Spleen (tissue), 11 donors: ENCODE measurements around the gene ACADL. TPM values are rescaled to one million over a fixed set of nuclear protein-coding genes. Genes with fewer than 3 reads are reported as not detected.

Source experiments
- DNase-seq: peaks from one replicate; pipeline ENCODE4 v3.0.0-alpha.2; 2020
- H3K27ac ChIP-seq, 8 donors: fragments of 200-600 bp; sonication (generic) in 7 of 8; 1 replicate in 4 of 8; 2 replicates in 4 of 8; pipeline versions ENCODE4 v1.5.0 to v1.8.0; 2016 to 2021; ENCODE audit warnings: inconsistent platforms in 4 of 8, mild to moderate bottlenecking in 4 of 8, moderate library complexity in 1 of 8
- H3K27me3 ChIP-seq, 7 donors: fragments of 200-600 bp; sonication (generic) in 6 of 7; replicated peaks in 1 of 7; 1 replicate in 4 of 7; 2 replicates in 3 of 7; pipeline versions ENCODE4 v1.5.0 to v1.8.0; 2016 to 2021; ENCODE audit warnings: inconsistent platforms in 3 of 7, mild to moderate bottlenecking in 1 of 7
- H3K36me3 ChIP-seq, 6 donors: fragments of 200-600 bp; sonication (generic) in 5 of 6; 1 replicate in 4 of 6; 2 replicates in 2 of 6; pipeline versions ENCODE4 v1.5.0 to v1.8.0; 2016 to 2021; ENCODE audit warnings: inconsistent platforms in 2 of 6
- H3K4me1 ChIP-seq, 6 donors: fragments of 200-600 bp; sonication (generic) in 5 of 6; 1 replicate in 3 of 6; 2 replicates in 3 of 6; pipeline versions ENCODE4 v1.5.0 to v1.8.0; 2016 to 2021; ENCODE audit warnings: inconsistent platforms in 3 of 6
- H3K4me3 ChIP-seq, 8 donors: fragments of 200-600 bp; sonication (generic) in 7 of 8; 1 replicate in 4 of 8; 2 replicates in 4 of 8; pipeline versions ENCODE4 v1.5.0 to v1.8.0; 2016 to 2021; ENCODE audit warnings: inconsistent platforms in 4 of 8, mild to moderate bottlenecking in 4 of 8, moderate library complexity in 2 of 8
- H3K9me3 ChIP-seq, 8 donors: fragments of 200-600 bp; sonication (generic) in 7 of 8; 1 replicate in 4 of 8; 2 replicates in 4 of 8; pipeline versions ENCODE4 v1.5.0 to v1.8.0; 2016 to 2021; ENCODE audit warnings: inconsistent platforms in 4 of 8
- POLR2A ChIP-seq, 3 donors: fragments of 450-650 bp; IDR thresholded peaks; one replicate each; pipeline ENCODE4 v1.5.1; 2017; ENCODE audit warnings: antibody characterized with exemption in 3 of 3, mild to moderate bottlenecking in 1 of 3
- POLR2AphosphoS5 ChIP-seq, 3 donors: sonication (generic); formaldehyde crosslinking; IDR thresholded peaks; one replicate each; pipeline ENCODE4 v1.5.1; 2017; ENCODE audit warnings: antibody characterized with exemption in 3 of 3
- whole genome bisulfite sequencing, 5 donors: extraction: QIAGEN DNeasy Blood & Tissue Kit in 3 of 5; methylation state at CpG; one replicate each; pipeline versions ENCODE4 v1.1.5 to v1.1.7; 2013 to 2018; 5-methylcytosine and 5-hydroxymethylcytosine counted together
- intact Hi-C: fragments of 100-400 bp; cut with DNase I; formaldehyde crosslinking; loops from one replicate; pipeline ENCODE4 v1.15.0; 2023; ENCODE audit warnings: low total_unique reads
- polyA plus RNA-seq, 3 donors: library from polyadenylated mRNA; stranded (reverse); fragments of 200-250 nt; gene quantifications; one replicate each; pipeline ENCODE4 v1.2.1, GENCODE V29; 2013
- total RNA-seq, 7 donors: library from RNA; depleted of rRNA in 3 of 7; stranded (reverse); fragments of >200 nt in 3 of 7; fragmentation: NEBNext Ultra II Directional in 4 of 7; extraction: Animal tissue kit (Norgen Biotek cat#: 25700) in 4 of 7; gene quantifications; one replicate each; pipeline versions ENCODE4 v1.1.0 to v1.2.1, GENCODE V29; 2016 to 2021
- TF ChIP-seq, protein P1 (sequence below), 11 experiments: fragments of 200-600 bp in 7 of 11; fragments of 450-650 bp in 4 of 11; sonication (generic) in 4 of 11; IDR thresholded peaks in 8 of 11; conservative IDR thresholded peaks in 3 of 11; 1 replicate in 7 of 11; 2 replicates in 4 of 11; pipeline versions ENCODE4 v1.4.0 to v1.8.0; 2016 to 2021; ENCODE audit warnings: antibody characterized with exemption in 11 of 11, inconsistent platforms in 4 of 11, mild to moderate bottlenecking in 1 of 11
- donor health status: healthy with polysubstance abuse.
- donor health status: DM: no; HTN: no; CAD: no; lungs with moderate emphysema.
- donor health status: DM: no; HTN: no; CAD: no.
- donor health status: Bipolar disorder and iron deficiency.
- donor health status: healthy.
- donor health status: DM: no; HTN: no; CAD: no.
- donor health status: DM: yes; HTN: yes; CAD: no.

Gene ACADL
- total and polyA plus RNA-seq, 10 donors = 0.07 to 0.32 TPM; not detected in 8

DNA sequence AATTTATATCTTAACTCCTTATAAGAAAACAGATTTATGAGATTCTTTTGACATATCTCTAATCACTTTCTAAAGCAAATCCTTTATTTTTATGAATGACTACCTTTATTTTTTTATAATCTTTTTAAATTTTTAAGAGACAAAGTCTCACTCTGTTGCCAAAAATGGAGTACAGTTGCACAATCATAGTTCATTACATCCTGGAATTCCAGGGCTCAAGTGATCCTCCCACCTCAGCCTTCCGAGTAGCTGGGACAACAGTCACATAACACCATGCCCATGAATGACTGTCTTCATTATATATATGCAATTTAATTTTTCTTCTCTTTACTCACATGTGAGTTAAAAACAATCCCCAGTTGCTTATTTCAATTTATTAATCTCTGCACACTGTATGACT lies 21.7 kb downstream of the ACADL start:
- no peaks in the 10 kb centered on the region for H3K36me3 ChIP-seq
- H3K4me1 ChIP-seq = no peaks in the 10 kb centered on the region
- intact Hi-C loops = no loop called here
- H3K4me3 ChIP-seq = no peak overlapping the region
- no peak overlapping the region for H3K27ac ChIP-seq
- peaks cover 0 to 16% (median 4%) of the 10 kb centered on the region in 7 donors for H3K27me3 ChIP-seq
- H3K9me3 ChIP-seq = no peaks in the 10 kb centered on the region
- WGBS, 5 donors = 59 to 93% (median 63%) methylated on average over 1 of the region's 1 CpG
- no peak for TF ChIP-seq POLR2AphosphoS5 (IDR thresholded peaks at IDR 0.05)
- TF ChIP-seq, protein P1, sequence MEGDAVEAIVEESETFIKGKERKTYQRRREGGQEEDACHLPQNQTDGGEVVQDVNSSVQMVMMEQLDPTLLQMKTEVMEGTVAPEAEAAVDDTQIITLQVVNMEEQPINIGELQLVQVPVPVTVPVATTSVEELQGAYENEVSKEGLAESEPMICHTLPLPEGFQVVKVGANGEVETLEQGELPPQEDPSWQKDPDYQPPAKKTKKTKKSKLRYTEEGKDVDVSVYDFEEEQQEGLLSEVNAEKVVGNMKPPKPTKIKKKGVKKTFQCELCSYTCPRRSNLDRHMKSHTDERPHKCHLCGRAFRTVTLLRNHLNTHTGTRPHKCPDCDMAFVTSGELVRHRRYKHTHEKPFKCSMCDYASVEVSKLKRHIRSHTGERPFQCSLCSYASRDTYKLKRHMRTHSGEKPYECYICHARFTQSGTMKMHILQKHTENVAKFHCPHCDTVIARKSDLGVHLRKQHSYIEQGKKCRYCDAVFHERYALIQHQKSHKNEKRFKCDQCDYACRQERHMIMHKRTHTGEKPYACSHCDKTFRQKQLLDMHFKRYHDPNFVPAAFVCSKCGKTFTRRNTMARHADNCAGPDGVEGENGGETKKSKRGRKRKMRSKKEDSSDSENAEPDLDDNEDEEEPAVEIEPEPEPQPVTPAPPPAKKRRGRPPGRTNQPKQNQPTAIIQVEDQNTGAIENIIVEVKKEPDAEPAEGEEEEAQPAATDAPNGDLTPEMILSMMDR (IDR thresholded peaks at IDR 0.05 in 8 of 11, conservative IDR thresholded peaks at IDR 0.05 in 3 of 11) = no peak
- no peak for TF ChIP-seq POLR2A (IDR thresholded peaks at IDR 0.05)
- no peak for DNase-seq

DNA sequence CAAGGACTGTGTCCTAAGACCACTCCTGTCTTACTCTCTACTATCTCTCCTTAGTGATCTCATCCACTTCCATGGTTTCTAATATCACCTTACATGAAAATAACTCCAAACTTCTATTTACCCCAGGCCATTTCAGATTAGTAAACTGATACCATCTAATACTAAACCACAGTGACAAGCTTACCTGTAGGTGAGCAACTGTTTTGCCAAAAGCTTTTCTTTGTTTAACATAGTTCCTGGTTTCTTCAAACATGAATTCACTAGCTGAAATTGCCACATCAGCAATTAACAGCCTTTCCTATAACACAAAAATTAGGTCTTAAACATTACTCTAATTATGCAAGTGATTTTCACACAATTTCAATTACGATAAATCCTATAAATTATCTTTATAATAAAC lies 22.1 kb downstream of the ACADL start:
- TF ChIP-seq, protein P1 (IDR thresholded peaks at IDR 0.05 in 8 of 11, conservative IDR thresholded peaks at IDR 0.05 in 3 of 11) = no peak
- no peak for TF ChIP-seq POLR2AphosphoS5 (IDR thresholded peaks at IDR 0.05)
- TF ChIP-seq POLR2A (IDR thresholded peaks at IDR 0.05) = no peak
- intact Hi-C loops = no loop called here
- WGBS, 5 donors = 74 to 96% (median 77%) methylated on average over 1 of the region's 1 CpG

DNA sequence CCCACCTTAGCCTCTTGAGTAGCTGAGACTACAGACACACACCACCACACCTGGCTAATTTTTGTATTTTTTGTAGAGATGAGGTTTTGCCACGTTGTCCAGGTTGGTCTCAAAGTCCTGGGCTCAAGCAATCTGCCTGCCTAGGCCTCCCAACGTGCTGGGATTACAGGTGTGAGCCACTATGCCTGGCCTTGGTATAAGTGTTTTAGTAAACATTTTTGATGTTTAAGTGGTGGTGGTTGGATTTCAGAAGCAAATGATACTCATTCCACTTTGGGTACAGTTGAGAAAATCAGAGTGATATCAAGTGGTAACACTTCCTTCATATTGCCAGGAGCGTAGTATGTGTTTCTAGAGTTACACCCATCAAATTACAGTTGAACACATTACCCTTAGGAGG lies 25.4 kb downstream of the ACADL start:
- Histone ChIP-seq H3K4me1 (peaks cover 0 to 6% (median 4%) of the 10 kb centered on the region in 6 donors), H3K27me3 (peaks cover 0 to 12% (median 3%) of the 10 kb centered on the region in 7 donors), H3K4me3 (no peak overlapping the region), H3K27ac (no peak overlapping the region), H3K9me3 (no peaks in the 10 kb centered on the region), H3K36me3 (no peaks in the 10 kb centered on the region)
- TF ChIP-seq, protein P1 (IDR thresholded peaks at IDR 0.05 in 8 of 11, conservative IDR thresholded peaks at IDR 0.05 in 3 of 11) = no peak
- no peak for DNase-seq
- intact Hi-C loops = loop anchor here (10.0 kb wide), 2 partner anchors 125 to 865 kb away; no protein-coding TSS in a partner anchor
- 81 to 89% (median 84%) methylated on average over 3 of the region's 3 CpGs for WGBS, 5 donors

More for the DNA sequence above, 22.1 kb downstream of the ACADL start:
- no peak overlapping the region for H3K27ac ChIP-seq
- no peaks in the 10 kb centered on the region for H3K4me1 ChIP-seq
- H3K4me3 ChIP-seq = no peak overlapping the region
- no peaks in the 10 kb centered on the region for H3K9me3 ChIP-seq
- DNase-seq = no peak
- H3K36me3 ChIP-seq = no peaks in the 10 kb centered on the region
- H3K27me3 ChIP-seq = peaks cover 0 to 16% (median 4%) of the 10 kb centered on the region in 7 donors

DNA sequence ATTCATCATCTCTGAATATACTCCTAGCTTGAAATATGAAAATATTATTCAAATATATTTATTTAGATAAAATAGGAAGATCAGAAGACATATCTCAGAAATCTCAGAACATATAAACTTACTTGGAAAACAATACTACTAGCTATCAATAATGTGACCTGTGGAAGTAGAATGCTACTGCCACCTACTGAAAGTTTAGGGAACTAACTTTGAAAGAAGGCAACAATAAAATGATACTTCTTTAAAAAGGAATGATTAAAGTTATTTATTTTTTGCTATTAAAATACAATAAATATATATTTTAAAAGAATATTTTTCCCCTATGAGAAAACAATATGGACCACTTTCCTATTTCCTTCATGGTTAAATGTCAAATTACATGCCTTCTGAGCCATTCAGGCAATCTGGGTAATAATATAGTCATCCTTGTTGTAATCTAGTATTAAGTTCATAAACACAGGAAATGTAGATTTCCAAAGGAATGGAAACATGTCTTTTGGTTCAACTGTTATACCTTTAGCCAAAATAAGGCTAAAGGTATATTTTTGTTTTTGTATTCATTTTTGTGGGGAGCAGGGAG lies 26.0 kb downstream of the ACADL start:
- no peaks in the 10 kb centered on the region for H3K36me3 ChIP-seq
- H3K4me3 ChIP-seq = no peak overlapping the region
- H3K27ac ChIP-seq = no peak overlapping the region
- H3K4me1 ChIP-seq = peaks cover 0 to 7% (median 4%) of the 10 kb centered on the region in 6 donors
- intact Hi-C loops = loop anchor here (10.0 kb wide), 2 partner anchors 124 to 864 kb away; no protein-coding TSS in a partner anchor
- H3K27me3 ChIP-seq = peaks cover 0 to 7% (median 0%) of the 10 kb centered on the region in 7 donors
- DNase-seq = no peak
- no peaks in the 10 kb centered on the region for H3K9me3 ChIP-seq
- TF ChIP-seq POLR2AphosphoS5 (IDR thresholded peaks at IDR 0.05) (no peak), POLR2A (IDR thresholded peaks at IDR 0.05) (no peak)
- TF ChIP-seq, protein P1 (IDR thresholded peaks at IDR 0.05 in 8 of 11, conservative IDR thresholded peaks at IDR 0.05 in 3 of 11) = peak in 9 of 11 experiments; percentile 8 to 74 (median 68)
